Breast epithelium (tissue), 4 donors: ENCODE data around the gene PRR29. TPM values are rescaled to one million over a fixed set of nuclear protein-coding genes. Genes with fewer than 3 reads are reported as not detected.

ENCODE experiments used
- DNase-seq, 2 donors: peaks; one replicate each; pipeline ENCODE4 v3.0.0-alpha.2; 2019; ENCODE audit warnings: low spot score in 2 of 2
- H3K27ac ChIP-seq, 2 donors: fragments of 200-600 bp; sonication (generic) in 1 of 2; one replicate each; pipeline ENCODE4 v1.5.1; 2016 to 2019; ENCODE audit warnings: mild to moderate bottlenecking in 1 of 2
- H3K27me3 ChIP-seq, 2 donors: fragments of 200-600 bp; sonication (generic) in 1 of 2; one replicate each; pipeline versions ENCODE4 v1.5.1 to v1.6.0; 2017 to 2019; ENCODE audit warnings: control low read depth in 1 of 2, mild to moderate bottlenecking in 1 of 2
- H3K36me3 ChIP-seq: fragments of 200-600 bp; one replicate; pipeline ENCODE4 v1.5.1; 2019
- H3K4me1 ChIP-seq, 2 donors: fragments of 200-600 bp; sonication (generic); one replicate each; pipeline ENCODE4 v1.5.1; 2016 to 2019; ENCODE audit warnings: control low read depth in 1 of 2
- H3K4me3 ChIP-seq, 3 donors: fragments of 200-600 bp; sonication (generic); 1 replicate in 2 of 3; 2 replicates in 1 of 3; pipeline ENCODE4 v1.5.1; 2016 to 2019; ENCODE audit warnings: mild to moderate bottlenecking in 3 of 3, moderate library complexity in 2 of 3
- H3K9me3 ChIP-seq, 2 donors: fragments of 200-600 bp; sonication (generic) in 1 of 2; one replicate each; pipeline ENCODE4 v1.5.1; 2016 to 2019; ENCODE audit warnings: control low read depth in 1 of 2
- CTCF ChIP-seq, 3 donors: fragments of 450-650 bp; IDR thresholded peaks; one replicate each; pipeline ENCODE4 v1.5.1; 2016 to 2017; ENCODE audit warnings: antibody characterized with exemption in 3 of 3, mild to moderate bottlenecking in 3 of 3, moderate library complexity in 3 of 3
- POLR2A ChIP-seq: fragments of 450-650 bp; IDR thresholded peaks from one replicate; pipeline ENCODE4 v1.6.1; 2016; ENCODE audit warnings: antibody characterized with exemption, mild to moderate bottlenecking, moderate library complexity
- POLR2AphosphoS5 ChIP-seq, 3 donors: sonication (generic); formaldehyde crosslinking; IDR thresholded peaks; one replicate each; pipeline ENCODE4 v1.6.1; 2017; ENCODE audit warnings: antibody characterized with exemption in 3 of 3
- intact Hi-C: fragments of 100-400 bp; cut with DNase I; formaldehyde crosslinking; loops from one replicate; pipeline ENCODE4 v1.15.1; 2023; ENCODE audit warnings: low total_unique reads
- total RNA-seq, 3 donors: library from RNA; depleted of rRNA; stranded (reverse); fragments of >200 nt; gene quantifications; one replicate each; pipeline ENCODE4 v1.1.0, GENCODE V29; 2016

The PRR29 gene
- total RNA-seq, 3 donors from 2014 or later: 0.15 to 1.3 (median 0.16) TPM

- Histone ChIP-seq H3K4me1 (no peaks in the 10 kb centered on the region), H3K9me3 (no peaks in the 10 kb centered on the region), H3K27ac (no peak overlapping the region), H3K4me3 (no peak overlapping the region), H3K27me3 (no peaks in the 10 kb centered on the region), H3K36me3 (no peaks in the 10 kb centered on the region)
- no peak for DNase-seq
- TF ChIP-seq CTCF (IDR thresholded peaks at IDR 0.05) (no peak), POLR2A (no peak)
- intact Hi-C loops: no loop called here
Measured at GRCh38 chr17:64037180-64037579, 39.0 kb downstream of the PRR29 start.

GRCh38 chr17:64037802-64038201 is 39.7 kb downstream of the PRR29 start:
- no peak for DNase-seq
- TF ChIP-seq POLR2A (no peak), POLR2AphosphoS5 (IDR thresholded peaks at IDR 0.05) (no peak), CTCF (IDR thresholded peaks at IDR 0.05) (no peak)
- no peak overlapping the region for H3K4me3 ChIP-seq
- no peaks in the 10 kb centered on the region for H3K27me3 ChIP-seq
- no peak overlapping the region for H3K27ac ChIP-seq
- H3K9me3 ChIP-seq: no peaks in the 10 kb centered on the region
- intact Hi-C loops: no loop called here
- H3K36me3 ChIP-seq: no peaks in the 10 kb centered on the region
- H3K4me1 ChIP-seq: no peaks in the 10 kb centered on the region

GRCh38 chr17:64038331-64039105 is 40.4 kb downstream of the PRR29 start:
- no peaks in the 10 kb centered on the region for H3K36me3 ChIP-seq
- TF ChIP-seq CTCF (IDR thresholded peaks at IDR 0.05): no peak
- TF ChIP-seq POLR2AphosphoS5 (IDR thresholded peaks at IDR 0.05): no peak
- TF ChIP-seq POLR2A: no peak
- no peaks in the 10 kb centered on the region for H3K9me3 ChIP-seq
- DNase-seq: no peak
- no peak overlapping the region for H3K4me3 ChIP-seq
- no peaks in the 10 kb centered on the region for H3K4me1 ChIP-seq
- no peaks in the 10 kb centered on the region for H3K27me3 ChIP-seq
- no peak overlapping the region for H3K27ac ChIP-seq
- intact Hi-C loops: no loop called here

- intact Hi-C loops: no loop called here
- DNase-seq: no peak
- Histone ChIP-seq H3K27ac (no peak overlapping the region), H3K4me1 (no peaks in the 10 kb centered on the region), H3K36me3 (no peaks in the 10 kb centered on the region), H3K9me3 (no peaks in the 10 kb centered on the region), H3K4me3 (no peak overlapping the region), H3K27me3 (no peaks in the 10 kb centered on the region)
- TF ChIP-seq POLR2A (no peak), CTCF (IDR thresholded peaks at IDR 0.05) (no peak), POLR2AphosphoS5 (IDR thresholded peaks at IDR 0.05) (no peak)
Measured at GRCh38 chr17:64039106-64039400, 40.9 kb downstream of the PRR29 start.

GRCh38 chr17:64040206-64040605 is 42.1 kb downstream of the PRR29 start:
- Histone ChIP-seq H3K27me3 (no peaks in the 10 kb centered on the region), H3K36me3 (peaks cover 6% of the 10 kb centered on the region), H3K9me3 (no peaks in the 10 kb centered on the region), H3K4me3 (no peak overlapping the region), H3K27ac (no peak overlapping the region), H3K4me1 (no peaks in the 10 kb centered on the region)
- peak in 1 of 2 donors; percentile 25 for DNase-seq
- intact Hi-C loops: no loop called here
- TF ChIP-seq POLR2A (no peak), POLR2AphosphoS5 (IDR thresholded peaks at IDR 0.05) (no peak), CTCF (IDR thresholded peaks at IDR 0.05) (no peak)
